Effector CD4-positive, alpha-beta T cell (primary cell): Measurements from ENCODE around the gene TCP11L1.
A peak's percentile ranks its signal among the peaks of the same experiment; 100 is the strongest.
"Not testable (repeated sequence)": the region's sequence is repeated elsewhere in the genome, so short reads cannot be mapped to it uniquely, and the experiment has no call there.

Experiments
- DNase-seq: peaks from one replicate; pipeline ENCODE4 v3.0.0-alpha.2; 2020

The TCP11L1 gene

GRCh38 chr11:33029218-33029617, 10.2 kb upstream of the TCP11L1 start:
- DNase-seq, result not testable (repeated sequence)

DNA sequence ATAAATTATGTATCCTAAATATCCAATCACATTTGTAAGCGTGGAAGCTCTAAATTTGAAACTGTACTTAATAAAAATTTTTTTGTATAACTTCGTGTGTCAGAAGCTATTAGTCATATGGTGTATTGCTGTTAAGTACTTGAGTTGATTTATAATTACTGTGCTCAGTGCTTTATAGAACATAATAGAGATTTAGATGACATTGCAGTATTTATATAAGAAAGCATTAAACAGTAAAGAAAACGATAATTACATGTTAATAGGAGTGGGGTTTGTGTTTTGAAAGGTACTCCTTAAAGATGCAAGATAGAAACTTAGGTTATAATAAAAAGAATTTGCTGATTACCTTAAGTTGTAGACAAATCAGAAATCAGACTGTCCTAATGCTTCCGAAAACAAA, 5.9 kb upstream of the TCP11L1 start:
- no peak for DNase-seq

- DNase-seq, result no peak
Observed at GRCh38 chr11:33035011-33035410, 4.4 kb upstream of the TCP11L1 start.

GRCh38 chr11:33040033-33040861, 875 bp downstream of the TCP11L1 start:
- DNase-seq, result peak; percentile 26

- no peak for DNase-seq
Observed at GRCh38 chr11:33040862-33041453, 1.6 kb downstream of the TCP11L1 start.

GRCh38 chr11:33043221-33043830, 4.0 kb downstream of the TCP11L1 start:
- no peak for DNase-seq

- DNase-seq, result no peak
Observed at GRCh38 chr11:33044285-33044756, 4.9 kb downstream of the TCP11L1 start.

GRCh38 chr11:33045551-33046255, 6.3 kb downstream of the TCP11L1 start:
- no peak for DNase-seq

GRCh38 chr11:33048701-33049100, 9.3 kb downstream of the TCP11L1 start:
- DNase-seq, result not testable (repeated sequence)

- not testable (repeated sequence) for DNase-seq
Observed at GRCh38 chr11:33049565-33050408, 10.4 kb downstream of the TCP11L1 start.

DNA sequence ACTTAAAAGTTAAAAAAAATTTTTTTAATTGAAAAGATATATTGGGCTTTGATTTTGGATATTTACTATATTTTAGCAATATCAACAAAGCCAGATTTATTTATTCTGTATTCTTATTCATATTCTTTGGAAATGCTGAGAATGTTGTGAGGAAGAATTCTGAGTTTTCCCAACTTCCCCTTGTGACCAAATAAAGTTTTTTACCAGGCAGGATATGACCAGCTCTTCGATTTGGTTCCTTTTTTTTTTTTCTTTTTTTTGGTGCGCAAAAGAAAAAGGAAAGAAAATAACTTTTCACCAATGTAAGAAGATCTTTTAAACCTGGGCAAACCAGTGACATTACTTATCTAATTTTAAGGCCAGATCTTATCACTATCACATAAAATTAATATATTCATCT, 12.9 kb downstream of the TCP11L1 start:
- DNase-seq, result no peak

- no peak for DNase-seq
Observed at GRCh38 chr11:33055375-33055774, 16.0 kb downstream of the TCP11L1 start.

- no peak for DNase-seq
Observed at GRCh38 chr11:33057284-33057683, 17.9 kb downstream of the TCP11L1 start.

DNA sequence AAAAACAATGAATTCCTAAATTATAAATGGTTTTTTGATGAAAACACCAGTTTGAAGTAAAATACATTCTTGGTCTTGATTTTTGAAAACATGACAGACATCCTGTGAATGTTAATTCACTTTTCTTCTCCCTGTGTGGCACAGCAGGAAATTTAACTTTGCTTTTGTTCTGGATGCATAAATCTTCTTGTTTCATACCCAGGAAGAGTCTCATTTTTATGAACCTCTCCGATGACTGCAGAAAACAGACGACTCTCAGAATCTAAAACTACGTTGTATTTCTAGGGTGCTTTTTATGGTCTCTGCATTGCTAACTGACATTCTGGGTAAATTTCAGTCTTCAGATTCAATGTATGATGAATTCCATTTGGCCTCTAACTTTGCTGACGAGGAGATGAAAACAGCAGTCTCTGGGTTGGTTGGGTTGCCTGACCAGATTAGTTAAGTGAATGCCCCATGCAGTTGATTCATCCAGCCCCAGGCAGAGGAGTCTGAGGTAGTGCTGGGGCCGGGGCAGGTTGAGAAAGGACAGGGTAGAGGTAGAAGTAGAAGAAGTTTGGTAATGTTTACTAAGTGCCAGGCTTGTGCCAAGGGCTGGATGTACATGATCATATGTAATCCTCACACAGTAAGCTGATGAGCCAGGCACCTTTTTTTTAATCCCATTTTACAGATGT, 20.1 kb downstream of the TCP11L1 start:
- DNase-seq, result no peak

DNA sequence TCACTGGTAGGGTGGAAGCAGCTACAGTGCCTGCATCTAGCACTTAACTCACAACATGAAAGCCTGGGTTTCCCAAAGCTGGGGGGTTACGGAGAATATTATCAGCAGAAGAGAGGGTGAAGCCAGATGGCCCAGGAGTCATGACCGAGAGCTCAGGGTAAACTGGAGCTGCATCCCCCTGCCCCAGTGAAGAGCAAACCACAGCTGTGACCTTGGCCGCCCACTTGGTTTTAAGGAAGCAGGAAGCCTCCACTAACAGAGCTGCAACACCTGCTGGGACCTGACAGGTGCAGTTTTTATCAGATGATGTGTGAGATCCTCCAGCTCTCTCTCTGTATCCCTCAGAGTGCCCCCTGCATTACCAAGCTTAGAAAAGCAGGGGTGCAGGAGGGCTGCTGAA, 20.9 kb downstream of the TCP11L1 start:
- no peak for DNase-seq

DNA sequence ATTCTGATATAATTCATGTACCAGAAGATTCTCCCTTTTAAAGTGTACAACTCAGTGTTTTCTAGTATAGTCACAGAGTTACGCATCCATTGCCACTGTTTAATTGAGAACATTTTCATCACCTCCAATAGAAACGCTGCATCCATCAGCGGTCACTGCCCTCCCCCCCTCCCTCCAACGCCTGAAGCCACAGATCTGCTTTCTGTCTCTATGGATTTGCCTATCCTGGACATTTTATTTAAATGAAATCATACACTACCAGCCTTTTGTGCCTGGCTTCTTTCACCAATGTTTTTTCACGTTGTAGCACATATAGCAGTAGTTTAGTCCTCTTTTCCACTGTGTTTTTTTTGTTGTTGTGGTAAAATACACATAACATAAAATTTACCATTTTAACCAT, 22.8 kb downstream of the TCP11L1 start:
- DNase-seq, result no peak

DNA sequence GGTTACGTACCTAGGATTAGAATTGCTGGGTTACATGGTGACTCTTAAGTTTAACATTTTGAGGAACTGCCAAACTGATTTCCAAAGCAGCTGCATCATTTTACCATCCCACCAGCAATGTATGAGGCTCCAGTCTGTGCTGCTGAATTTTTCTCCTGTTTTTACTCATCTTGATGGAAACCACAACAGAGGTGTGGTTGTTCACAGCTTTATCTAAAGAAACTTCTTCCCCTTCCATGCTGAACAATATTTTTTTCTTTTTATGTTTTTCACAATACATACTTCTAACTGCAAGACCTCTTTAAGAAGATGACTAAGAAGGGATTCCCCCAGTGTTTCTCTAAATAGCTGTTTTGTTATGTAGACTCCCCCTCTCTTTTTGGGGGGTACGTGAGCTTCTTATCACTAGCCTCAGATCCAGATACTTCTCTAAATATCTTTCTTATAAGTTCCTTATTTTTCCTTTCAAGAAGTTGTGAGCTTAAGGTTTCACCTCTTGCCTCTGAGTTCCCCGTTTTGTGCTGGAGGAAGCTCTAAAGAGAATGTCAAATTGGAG, 24.0 kb downstream of the TCP11L1 start:
- DNase-seq, result no peak

DNA sequence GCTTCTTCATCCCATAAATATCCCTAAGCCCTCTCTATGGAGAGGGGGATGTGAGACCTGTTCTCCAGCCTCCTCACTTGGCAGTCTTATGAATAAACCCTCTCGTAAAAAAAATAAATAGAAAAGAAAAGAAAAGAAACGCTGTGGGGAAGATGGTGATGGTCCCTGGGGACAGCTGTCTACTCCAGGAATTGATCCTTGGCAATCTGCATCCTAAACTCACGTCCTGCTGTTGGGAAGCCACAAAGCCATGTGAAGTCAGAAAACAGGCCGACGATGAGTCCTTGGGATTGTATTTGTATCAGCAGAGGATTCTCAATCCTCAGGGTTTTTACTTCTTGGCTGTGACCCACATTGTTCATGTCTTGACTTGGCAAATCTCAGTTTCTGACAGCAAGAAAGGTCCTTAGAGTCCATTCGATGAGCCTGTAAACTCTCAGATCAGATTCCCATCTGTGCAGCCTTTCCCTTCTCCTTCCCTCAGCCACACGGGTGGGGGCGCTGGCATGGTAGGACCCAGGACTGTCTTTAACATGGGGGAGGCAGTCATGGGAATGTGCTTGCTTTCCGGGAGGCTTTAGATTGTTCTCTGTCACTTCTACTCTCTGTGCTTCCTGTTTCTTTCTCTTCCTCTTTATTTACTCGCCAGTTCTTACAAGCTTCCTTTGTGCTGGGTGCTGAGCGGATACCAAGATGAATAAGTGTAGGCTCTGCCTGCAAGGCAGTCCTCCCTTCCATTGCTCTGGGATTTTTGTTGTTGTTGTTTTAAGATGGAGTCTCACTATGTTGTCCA, 24.9 kb downstream of the TCP11L1 start:
- DNase-seq, result no peak

GRCh38 chr11:33064866-33065265, 25.5 kb downstream of the TCP11L1 start:
- no peak for DNase-seq

DNA sequence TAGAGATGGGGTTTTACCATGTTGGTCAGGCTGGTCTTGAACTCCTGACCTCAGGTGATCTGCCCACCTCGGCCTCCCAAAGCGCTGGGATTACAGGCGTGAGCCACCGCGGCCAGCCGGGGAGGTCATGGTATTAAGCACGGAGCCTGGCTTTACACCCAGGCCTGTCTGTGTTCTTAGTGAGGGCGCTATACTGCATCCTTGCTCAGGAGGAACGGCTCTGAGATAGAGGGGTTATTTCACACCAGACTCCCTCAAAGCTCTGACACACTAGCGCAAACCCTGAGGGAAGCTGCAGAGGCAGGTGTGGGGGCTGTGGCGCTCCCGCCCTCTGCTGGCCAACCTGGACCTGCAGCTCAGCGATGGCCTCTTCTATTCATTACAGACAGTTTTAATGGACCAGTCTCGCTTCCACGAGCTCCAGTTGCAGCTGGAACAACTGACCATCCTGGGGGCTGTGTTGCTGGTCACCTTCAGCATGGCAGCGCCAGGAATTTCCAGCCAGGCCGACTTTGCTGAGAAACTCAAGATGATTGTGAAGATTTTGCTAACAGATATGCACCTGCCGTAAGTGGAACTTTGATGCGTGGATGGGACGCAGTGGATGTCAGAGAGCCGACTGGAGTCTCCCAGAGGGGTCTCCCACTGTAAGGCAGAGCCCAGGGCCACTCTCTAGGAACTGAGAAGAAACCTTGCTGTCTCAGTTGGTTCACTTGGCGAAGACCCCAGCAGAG, 26.2 kb downstream of the TCP11L1 start:
- DNase-seq, result peak; percentile 59
